IMR-90 (cell line): Measurements from ENCODE around the gene TMPRSS9. TPM values are rescaled to one million over a fixed set of nuclear protein-coding genes. Genes with fewer than 3 reads are reported as not detected.

Source experiments
- ATAC-seq: fragments of 200-7000 bp; cut with Tn5 transposase; 2 replicates; pipeline ENCODE4 v1.9.1; 2020; ENCODE audit warnings: low read depth, mild to moderate bottlenecking, moderate library complexity
- BruUV-seq: library from RNA; stranded (reverse); fragments of 400-500 nt; replicated peaks from 2 replicates; lab custom pipeline; 2021; lab: Mats Ljungman, UMichigan
- CTCF ChIA-PET: fragments of 300-600 bp; formaldehyde crosslinking; extraction: SDS; loops from one replicate; lab custom pipeline; 2021; ENCODE audit warnings: antibody characterized with exemption; lab: Yijun Ruan, JAX
- POLR2A ChIA-PET: fragments of 300-600 bp; sonication (Branson Sonifier 250); formaldehyde crosslinking; loops from one replicate; lab custom pipeline; 2022; ENCODE audit warnings: antibody characterized with exemption; ENCODE audit not compliant: unreplicated experiment; lab: Charles Lee
- DNase-seq: peaks from one replicate; pipeline ENCODE4 v3.0.0; 2013
- H2AFZ ChIP-seq: replicated peaks from 2 replicates; pipeline ENCODE3; 2013; ENCODE audit warnings: low read length, mild to moderate bottlenecking; ENCODE audit not compliant: poor library complexity
- H2AK5ac ChIP-seq: 2 replicates; pipeline ENCODE4 v1.6.1; 2013; ENCODE audit warnings: low read depth, low read length, inconsistent platforms
- H2AK9ac ChIP-seq: replicated peaks from 2 replicates; pipeline ENCODE3; 2013; ENCODE audit warnings: mild to moderate bottlenecking, low read depth, low read length, moderate library complexity; ENCODE audit not compliant: poor library complexity
- H2BK120ac ChIP-seq: 2 replicates; pipeline ENCODE4 v1.6.1; 2013; ENCODE audit warnings: low read depth, low read length, inconsistent platforms
- H2BK15ac ChIP-seq: 3 replicates; pipeline ENCODE4 v1.6.1; 2013; ENCODE audit warnings: low read depth, low read length, inconsistent platforms
- H2BK20ac ChIP-seq: 2 replicates; pipeline ENCODE4 v1.6.1; 2013; ENCODE audit warnings: low read depth, mild to moderate bottlenecking, inconsistent platforms, low read length, moderate library complexity
- H2BK5ac ChIP-seq: 2 replicates; pipeline ENCODE4 v1.6.1; 2013; ENCODE audit warnings: mild to moderate bottlenecking, low read depth, low read length, inconsistent platforms; ENCODE audit not compliant: poor library complexity, severe bottlenecking
- H3K14ac ChIP-seq: replicated peaks from 2 replicates; pipeline ENCODE4 v1.6.1; 2013; ENCODE audit warnings: low read depth, low read length, inconsistent platforms
- H3K18ac ChIP-seq: 2 replicates; pipeline ENCODE4 v1.6.1; 2013; ENCODE audit warnings: low read depth, low read length, control low read depth
- H3K23ac ChIP-seq: 2 replicates; pipeline ENCODE4 v1.6.1; 2013; ENCODE audit warnings: low read depth, low read length, inconsistent platforms
- H3K27ac ChIP-seq: 2 replicates; pipeline ENCODE4 v1.5.1; 2013; ENCODE audit warnings: mild to moderate bottlenecking, control low read depth, low read length; ENCODE audit not compliant: insufficient read depth
- H3K27me3 ChIP-seq: 2 replicates; pipeline ENCODE4 v1.6.1; 2013; ENCODE audit warnings: low read length; ENCODE audit not compliant: control insufficient read depth, insufficient read depth
- H3K36me3 ChIP-seq: 2 replicates; pipeline ENCODE4 v1.6.1; 2013; ENCODE audit warnings: low read length, mixed read lengths; ENCODE audit not compliant: control insufficient read depth, insufficient read depth
- H3K4ac ChIP-seq: 2 replicates; pipeline ENCODE4 v1.6.1; 2013; ENCODE audit warnings: low read depth, low read length, inconsistent platforms
- H3K4me1 ChIP-seq: 2 replicates; pipeline ENCODE4 v1.6.1; 2013; ENCODE audit warnings: low read length, mixed read lengths; ENCODE audit not compliant: control insufficient read depth, insufficient read depth
- H3K4me2 ChIP-seq: 2 replicates; pipeline ENCODE4 v1.6.1; 2013; ENCODE audit warnings: low read depth, mild to moderate bottlenecking, control low read depth, low read length, moderate library complexity
- H3K4me3 ChIP-seq: 2 replicates; pipeline ENCODE4 v1.5.1; 2013; ENCODE audit warnings: low read depth, mild to moderate bottlenecking, control low read depth, low read length, moderate library complexity; ENCODE audit not compliant: insufficient read depth
- H3K56ac ChIP-seq: 2 replicates; pipeline ENCODE4 v1.6.1; 2013; ENCODE audit warnings: low read length, inconsistent platforms; ENCODE audit not compliant: insufficient read depth; ENCODE audit errors: extremely low read depth
- H3K79me1 ChIP-seq, 2 experiments: 2 replicates each; pipeline ENCODE4 v1.6.1; 2013; ENCODE audit warnings: low read length in 2 of 2, inconsistent platforms in 1 of 2, low read depth in 1 of 2
- H3K9ac ChIP-seq: 2 replicates; pipeline ENCODE4 v1.6.1; 2013; ENCODE audit warnings: low read depth, low read length, control low read depth
- H3K9me1 ChIP-seq: 2 replicates; pipeline ENCODE4 v1.6.1; 2013; ENCODE audit warnings: low read length, inconsistent platforms; ENCODE audit not compliant: insufficient read depth
- H3K9me3 ChIP-seq: 2 replicates; pipeline ENCODE4 v1.6.1; 2013; ENCODE audit warnings: low read length; ENCODE audit not compliant: control insufficient read depth, insufficient read depth
- H4K20me1 ChIP-seq: 2 replicates; pipeline ENCODE4 v1.6.1; 2013; ENCODE audit warnings: low read length, inconsistent platforms; ENCODE audit not compliant: insufficient read depth
- H4K5ac ChIP-seq: 2 replicates; pipeline ENCODE4 v1.6.1; 2013; ENCODE audit warnings: mild to moderate bottlenecking, low read depth, low read length, control low read depth
- H4K8ac ChIP-seq, 2 experiments: 2 replicates each; pipeline ENCODE4 v1.6.1; 2013; ENCODE audit warnings: low read depth in 2 of 2, low read length in 2 of 2, control low read depth in 1 of 2, inconsistent platforms in 1 of 2
- H4K91ac ChIP-seq: 2 replicates; pipeline ENCODE4 v1.6.1; 2013; ENCODE audit warnings: low read depth, low read length, inconsistent platforms; ENCODE audit not compliant: insufficient read depth
- FOS ChIP-seq: fragments of 150-350 bp; IDR thresholded peaks from 2 replicates; pipeline ENCODE4 v1.6.1; 2016; ENCODE audit warnings: low read depth, low read length
- RFX5 ChIP-seq: IDR thresholded peaks from 2 replicates; pipeline ENCODE4 v1.8.0; 2012; ENCODE audit warnings: low read depth, mild to moderate bottlenecking, low read length, moderate library complexity
- SMC3 ChIP-seq: fragments of 150-350 bp; IDR thresholded peaks from 2 replicates; pipeline ENCODE4 v1.6.1; 2016; ENCODE audit warnings: low read depth, mild to moderate bottlenecking, antibody characterized with exemption, low read length, moderate library complexity
- WGBS, 2 experiments: methylation state at CpG; one replicate each; pipeline versions ENCODE4 v1.1.5 to v1.1.7; 2013; ENCODE audit warnings: missing lambda C conversion rate in 2 of 2; ENCODE audit not compliant: insufficient read length in 1 of 2; ENCODE audit errors: extremely low coverage in 2 of 2; 5-methylcytosine and 5-hydroxymethylcytosine counted together
- dilution Hi-C: fragments of 300-500 bp; cut with HindIII; formaldehyde crosslinking; loops from one replicate; pipeline ENCODE4 v1.14.3; 2018; ENCODE audit warnings: low sequenced_read_pairs; ENCODE audit not compliant: unreplicated experiment
- in situ Hi-C: fragments of 300-500 bp; cut with MboI; formaldehyde crosslinking; loops from 3 replicates; pipeline ENCODE4 v1.14.3; 2019; ENCODE audit warnings: low sequenced_read_pairs, inconsistent platforms, mixed read lengths
- intact Hi-C: fragments of 100-400 bp; cut with micrococcal nuclease; formaldehyde crosslinking; loops from 2 replicates; pipeline ENCODE4 v1.10.0; 2022
- polyA plus RNA-seq, 3 experiments: library from polyadenylated mRNA; depleted of rRNA; stranded (reverse); fragments of >200 nt; gene quantifications; 2 replicates each; pipeline ENCODE4 v1.2.3, GENCODE V29; 2012; ENCODE audit warnings: low replicate concordance in 1 of 3
- total RNA-seq: library from RNA; depleted of rRNA; stranded (reverse); fragments of >200 nt; gene quantifications from 2 replicates; pipeline ENCODE4 v1.2.3, GENCODE V29; 2012

TMPRSS9 gene
- total and polyA plus RNA-seq, 2 of the 4 experiments (the other 2 are of a cell fraction), result not detected

GRCh38 chr19:2436384-2436783, 76.3 kb downstream of the TMPRSS9 start:
- ChIA-PET POLR2A (no interaction called here), CTCF (no interaction called here)
- no peak overlapping the region for H2BK20ac ChIP-seq
- no TSS peak for BruUV-seq
- H3K36me3 ChIP-seq, result peaks cover 37% of the 10 kb centered on the region
- no peaks in the 10 kb centered on the region for H3K9me3 ChIP-seq
- H2AFZ ChIP-seq, result no peak overlapping the region
- no peak overlapping the region for H3K56ac ChIP-seq
- H3K23ac ChIP-seq, result no peak overlapping the region
- H3K9ac ChIP-seq, result no peak overlapping the region
- no peaks in the 10 kb centered on the region for H3K4me1 ChIP-seq
- no peak overlapping the region for H3K4me2 ChIP-seq
- no peak overlapping the region for H2AK9ac ChIP-seq
- no CpG with 5 or more reads among the region's 39 CpGs for WGBS, 2 experiments
- H4K5ac ChIP-seq, result no peak overlapping the region
- H3K18ac ChIP-seq, result no peak overlapping the region
- H2BK120ac ChIP-seq, result no peak overlapping the region
- no peak overlapping the region for H2AK5ac ChIP-seq
- no peak overlapping the region for H4K8ac ChIP-seq
- ATAC-seq (no peak), DNase-seq (no peak)
- H3K14ac ChIP-seq, result no peak overlapping the region
- no peak overlapping the region for H2BK5ac ChIP-seq
- dilution Hi-C loops, result no loop called here
- H2BK15ac ChIP-seq, result no peak overlapping the region
- in situ Hi-C loops, result no loop called here
- no peak overlapping the region for H3K4me3 ChIP-seq
- H3K79me1 ChIP-seq, result peaks cover 20 to 36% of the 10 kb centered on the region in 2 experiments
- peaks cover 16% of the 10 kb centered on the region; the same call in 1 of the 2 replicates for H4K20me1 ChIP-seq
- no peak overlapping the region for H4K91ac ChIP-seq
- TF ChIP-seq FOS (no peak), RFX5 (no peak), SMC3 (no peak)
- H3K9me1 ChIP-seq, result no peaks in the 10 kb centered on the region; the same call in 1 of the 2 replicates
- no peaks in the 10 kb centered on the region for H3K27me3 ChIP-seq
- no peak overlapping the region for H3K4ac ChIP-seq
- no peak overlapping the region for H3K27ac ChIP-seq
- intact Hi-C loops, result no loop called here
